T1000 (cell line): ENCODE data around the gene BPIFA1.

Source experiments
- DNase-seq: peaks from one replicate; lab custom pipeline; 2025; ENCODE audit warnings: mixed read lengths; lab: John Stamatoyannopoulos, UW

The BPIFA1 gene

DNA sequence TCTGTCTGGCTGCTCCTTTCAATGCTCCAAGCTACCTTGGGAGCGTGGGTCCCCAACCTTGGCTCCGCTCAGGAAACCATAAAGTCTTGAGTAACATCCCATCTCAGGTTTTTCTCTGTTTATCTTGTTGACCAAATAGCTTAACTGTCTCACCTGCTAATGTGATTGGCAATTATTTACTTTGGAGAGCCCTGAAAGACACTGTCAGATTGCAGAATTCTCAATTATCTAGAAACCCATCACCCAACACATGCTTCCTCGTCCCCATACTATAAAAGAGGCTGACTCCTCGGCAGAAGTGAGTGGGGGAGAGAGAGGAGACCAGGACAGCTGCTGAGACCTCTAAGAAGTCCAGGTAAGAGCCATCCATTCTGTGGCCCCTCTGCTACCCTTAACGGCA is at the start of gene BPIFA1:
BPIFA1 (plus strand) TSS at position 301 of the 400 bp plus-strand sequence. CDS start 1,716 bp downstream, outside the sequence.
- DNase-seq: no peak

DNA sequence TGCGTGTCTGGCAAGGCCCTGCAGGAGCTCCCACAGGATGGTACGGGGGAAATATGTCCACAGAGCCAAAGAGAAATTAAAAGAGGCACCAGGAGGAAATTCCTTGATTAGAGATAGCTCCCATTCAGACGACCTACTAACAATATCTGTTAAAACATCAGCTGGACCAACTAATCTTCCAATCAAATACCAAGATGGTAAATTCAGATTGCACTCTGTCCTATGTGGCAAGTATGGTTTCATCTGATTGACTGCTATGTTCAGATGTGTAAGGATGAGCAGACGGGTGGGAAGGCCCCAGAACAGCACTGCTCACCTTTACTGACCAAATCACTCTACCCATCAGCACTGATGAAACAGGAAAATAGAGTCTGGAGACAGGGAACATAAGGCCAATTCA is 48.3 kb upstream of the BPIFA1 start:
- no peak for DNase-seq

DNA sequence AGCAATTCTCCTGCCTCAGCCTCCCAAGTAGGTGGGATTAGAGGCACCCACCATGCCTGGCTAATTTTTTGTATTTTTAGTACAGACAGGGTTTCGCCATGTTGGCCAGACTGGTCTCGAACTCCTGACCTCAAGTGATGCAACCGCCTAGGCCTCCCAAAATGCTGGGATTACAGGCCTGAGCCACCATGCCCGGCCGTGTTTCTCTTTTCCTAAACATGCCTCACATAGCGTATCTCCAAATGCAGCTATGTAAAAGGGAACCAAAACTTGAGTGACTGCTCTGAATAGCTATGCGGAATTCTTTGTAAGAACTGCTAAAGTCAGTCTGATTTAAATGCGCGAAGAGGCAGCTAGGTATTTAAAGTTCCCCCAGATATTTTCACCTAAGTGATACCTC is 47.4 kb upstream of the BPIFA1 start:
- DNase-seq: no peak

DNA sequence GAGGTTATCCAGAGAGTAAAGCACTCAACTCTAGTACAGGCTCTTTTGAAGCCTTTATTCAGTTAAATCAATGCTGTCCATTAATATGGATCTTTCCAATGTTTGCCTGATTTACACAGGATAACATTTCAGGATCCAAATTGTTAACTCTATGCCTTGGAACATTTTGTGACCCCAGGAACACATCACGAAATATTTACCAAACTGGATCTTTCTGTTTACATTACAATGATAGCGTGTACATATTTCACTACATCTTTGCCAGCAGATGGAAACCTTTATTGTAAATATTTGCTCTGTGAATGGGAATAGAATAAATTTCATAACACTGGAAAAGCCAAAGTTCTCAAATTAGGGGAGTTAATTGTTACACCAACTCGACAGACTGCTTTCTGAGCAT is 44.3 kb upstream of the BPIFA1 start:
- no peak for DNase-seq

DNA sequence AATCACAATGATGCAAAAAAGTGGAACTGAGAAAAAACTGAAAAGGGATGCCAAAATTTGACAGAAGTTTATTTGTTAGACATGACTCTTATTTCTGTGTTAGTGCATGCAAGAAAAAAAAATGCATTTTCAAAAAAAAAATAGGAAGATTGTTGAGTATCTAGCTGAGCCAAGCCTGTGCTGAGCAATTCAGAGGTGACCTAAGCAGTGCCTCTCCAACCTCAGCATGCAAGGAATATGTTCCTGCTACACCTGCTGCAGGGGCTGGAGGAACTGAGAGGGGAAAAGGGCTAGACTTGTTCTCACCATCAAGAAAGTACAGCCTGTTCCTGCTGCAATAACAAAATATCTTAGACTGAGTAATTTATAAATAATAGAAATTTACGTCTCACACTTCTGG is 43.8 kb upstream of the BPIFA1 start:
- DNase-seq: no peak

DNA sequence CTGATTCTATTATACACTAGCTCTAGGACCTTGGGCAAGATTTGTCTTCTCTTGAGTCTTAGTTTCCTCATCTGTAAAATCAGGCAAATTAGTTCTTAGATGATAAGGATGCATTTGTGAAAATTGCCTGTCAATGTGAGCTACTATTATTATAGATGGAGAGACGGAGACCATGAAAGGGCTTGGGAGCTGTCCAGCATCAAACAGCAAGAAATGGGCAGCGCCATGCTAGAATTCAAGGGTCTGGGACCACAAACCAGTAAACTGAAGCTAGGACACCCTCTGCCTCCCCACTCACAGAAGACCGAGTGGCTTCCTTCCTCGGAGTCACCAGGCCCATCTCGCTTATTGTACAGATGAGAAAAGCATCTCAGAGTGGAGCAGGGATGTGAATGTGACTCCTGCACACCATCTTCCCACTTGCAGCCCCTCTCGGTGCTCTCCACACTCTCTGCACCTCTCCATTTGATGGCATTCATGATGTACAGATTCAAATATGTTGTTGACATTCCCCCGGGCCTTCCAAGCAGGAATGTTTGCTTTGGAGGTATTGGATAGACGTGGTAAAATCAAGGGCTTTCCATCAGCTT is 42.8 kb upstream of the BPIFA1 start:
- no peak for DNase-seq

DNA sequence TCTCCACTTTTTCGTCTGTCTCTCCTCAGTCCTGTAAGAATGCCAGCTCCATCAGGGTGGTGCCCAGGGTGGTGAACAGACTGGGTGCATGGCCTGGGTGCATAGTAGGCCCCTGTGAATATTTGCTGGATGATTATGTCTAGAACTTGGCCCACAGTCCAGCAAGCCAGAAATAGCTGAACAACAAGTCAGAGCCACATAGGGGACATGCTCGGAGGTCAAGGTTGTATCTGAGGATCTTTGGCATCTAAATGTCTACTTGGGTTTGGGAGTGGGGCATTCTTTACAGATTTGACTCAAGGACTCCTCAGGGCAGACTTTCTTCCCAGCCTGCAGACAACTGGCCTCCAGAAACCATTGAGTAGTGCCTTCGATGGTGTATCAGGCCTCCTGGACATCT is 36.8 kb upstream of the BPIFA1 start:
- no peak for DNase-seq

DNA sequence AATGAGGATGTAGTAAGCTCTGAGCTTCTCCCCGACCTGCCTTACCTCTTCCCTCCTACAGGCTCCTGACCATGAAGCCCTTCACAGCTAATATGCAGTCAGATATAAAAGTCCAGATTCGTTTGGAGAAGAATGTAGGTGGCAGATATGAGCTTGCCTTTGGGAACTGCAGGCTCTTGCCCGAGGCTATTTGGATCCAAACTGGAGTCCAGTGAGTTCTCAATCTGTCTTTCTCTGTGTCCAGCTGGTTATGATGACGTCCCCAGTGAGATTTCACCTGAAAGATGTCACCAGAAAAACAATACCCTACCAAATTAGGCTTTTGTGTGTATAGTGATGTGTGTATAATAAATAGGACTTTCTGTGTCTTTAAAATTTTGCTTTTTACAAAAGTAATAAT is 33.3 kb upstream of the BPIFA1 start:
- no peak for DNase-seq

DNA sequence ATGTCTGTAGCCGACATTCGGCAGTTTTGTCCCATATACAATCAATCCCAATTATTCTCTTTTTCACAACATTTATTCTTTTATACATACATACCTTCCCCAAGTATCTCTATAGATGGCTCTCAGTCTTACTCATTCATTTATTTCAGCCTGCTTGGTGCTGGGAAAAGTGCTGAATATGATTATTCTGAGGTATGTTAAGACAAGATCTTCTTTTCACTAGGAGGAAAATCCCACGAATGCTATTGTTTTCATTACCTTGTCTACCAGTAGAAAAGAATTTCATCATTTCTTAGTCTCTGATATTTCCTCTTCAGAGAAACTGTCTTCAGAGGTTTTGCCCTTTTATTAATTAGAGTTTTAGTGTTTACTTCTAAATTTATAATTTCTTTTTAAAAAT is 32.4 kb upstream of the BPIFA1 start:
- no peak for DNase-seq

DNA sequence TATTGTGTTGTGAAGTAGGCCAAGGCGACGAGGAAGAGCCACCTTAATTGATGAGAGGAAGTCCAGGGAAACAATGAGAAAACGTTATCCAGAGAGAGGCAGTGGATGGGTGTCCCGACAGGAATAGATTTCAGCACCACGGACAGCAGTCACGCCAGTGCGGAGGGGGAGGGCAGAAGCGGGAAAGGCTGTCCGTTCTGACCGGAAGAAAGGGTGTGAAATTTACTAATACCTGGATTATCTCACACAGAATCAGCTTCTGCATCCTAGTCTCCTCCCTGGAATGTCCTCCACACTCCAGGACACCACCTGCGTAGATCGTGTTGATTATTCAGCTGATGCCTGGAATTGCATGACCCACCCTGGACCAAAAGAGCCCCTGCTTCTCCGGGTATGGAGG is 26.0 kb upstream of the BPIFA1 start:
- no peak for DNase-seq

DNA sequence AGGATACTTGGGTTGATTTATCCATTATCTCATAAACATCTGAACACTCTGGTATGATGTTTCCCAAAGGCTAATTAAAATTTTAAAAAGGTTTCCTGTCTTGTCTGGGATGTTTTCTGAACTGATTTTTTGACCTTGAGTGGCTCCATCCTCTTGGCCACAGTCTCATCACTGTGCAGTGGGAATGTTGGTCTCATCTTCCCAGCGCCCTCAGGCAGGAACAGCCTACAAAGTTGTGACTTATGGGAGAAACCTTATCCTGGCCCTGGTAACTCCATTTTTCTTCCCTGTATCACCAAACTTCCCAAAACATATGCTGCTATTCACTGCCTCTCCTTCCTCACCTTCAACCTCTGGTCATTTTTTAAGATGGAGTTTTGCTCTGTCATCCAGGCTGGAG is 25.4 kb upstream of the BPIFA1 start:
- no peak for DNase-seq

DNA sequence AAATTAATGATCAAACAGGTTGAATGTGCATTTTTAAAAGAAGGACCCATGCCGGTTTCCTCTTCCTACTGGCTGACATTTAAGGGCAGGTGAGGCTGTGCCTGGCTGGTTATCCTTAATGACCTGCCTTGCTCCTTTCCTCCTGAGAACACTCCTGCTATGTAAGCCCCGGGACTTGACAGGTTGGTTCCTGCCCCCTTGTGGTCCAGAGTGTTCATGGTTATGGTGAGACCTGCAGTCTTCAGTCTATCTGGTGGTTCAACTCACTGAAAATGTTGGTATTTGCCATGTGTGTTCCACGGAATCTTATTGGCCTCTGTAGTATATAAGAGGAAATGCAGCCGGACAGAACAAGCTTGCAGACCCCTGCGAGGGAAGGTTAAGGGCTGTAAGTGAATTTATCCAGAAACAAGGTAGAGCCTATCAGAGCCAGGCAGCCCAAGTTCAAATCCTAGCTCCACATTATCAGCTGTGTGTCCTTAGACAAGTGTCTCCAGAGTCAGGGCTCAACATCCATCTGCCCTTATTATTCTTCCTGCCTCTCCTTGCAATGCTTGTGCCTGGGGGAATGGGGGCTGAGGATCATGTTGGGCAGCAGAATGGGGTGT is 23.9 kb upstream of the BPIFA1 start:
- DNase-seq: no peak

DNA sequence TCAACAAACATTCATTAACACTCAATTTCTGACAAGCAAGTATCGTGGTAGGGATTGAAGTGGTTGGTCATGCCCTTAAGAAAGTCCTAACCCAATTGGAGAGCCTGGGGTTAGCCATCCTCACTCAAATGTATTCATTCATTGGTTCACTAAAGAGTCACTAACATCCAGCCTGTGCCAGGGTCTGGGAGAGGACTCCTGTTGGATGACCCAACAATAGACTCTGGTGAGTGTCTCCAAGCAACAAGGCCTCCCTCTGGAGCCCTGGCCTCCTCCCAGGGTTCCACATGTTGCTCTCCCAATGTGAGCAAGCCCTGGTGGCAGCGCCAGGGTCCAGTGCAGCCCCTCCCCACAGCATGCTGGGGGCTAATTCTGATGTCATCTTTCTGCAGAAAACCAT is 18.7 kb upstream of the BPIFA1 start, which contains the start of gene BPIFA3:
BPIFA3 (plus strand) TSS at position 301 of the 400 bp plus-strand sequence. CDS start 185 bp downstream, outside the sequence.
- no peak for DNase-seq

DNA sequence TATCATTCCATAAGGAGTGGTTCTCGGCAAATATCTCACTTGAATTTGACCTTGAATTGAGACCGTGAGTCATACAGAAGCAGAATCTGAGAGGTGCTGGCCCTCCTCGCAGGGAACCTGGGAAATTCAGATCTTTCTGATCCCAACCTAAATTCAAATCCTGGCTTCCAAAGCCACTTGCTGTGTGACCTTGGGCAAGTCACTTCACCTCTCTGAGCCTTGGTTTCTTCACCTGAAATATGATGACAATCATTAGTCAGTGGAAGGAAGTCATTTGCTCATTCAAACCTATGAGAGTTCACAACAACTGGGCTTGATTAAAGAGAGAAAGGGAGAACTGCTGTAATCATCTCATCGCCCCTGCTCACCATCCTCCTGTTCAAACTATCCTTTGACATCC is 11.4 kb upstream of the BPIFA1 start:
- no peak for DNase-seq

DNA sequence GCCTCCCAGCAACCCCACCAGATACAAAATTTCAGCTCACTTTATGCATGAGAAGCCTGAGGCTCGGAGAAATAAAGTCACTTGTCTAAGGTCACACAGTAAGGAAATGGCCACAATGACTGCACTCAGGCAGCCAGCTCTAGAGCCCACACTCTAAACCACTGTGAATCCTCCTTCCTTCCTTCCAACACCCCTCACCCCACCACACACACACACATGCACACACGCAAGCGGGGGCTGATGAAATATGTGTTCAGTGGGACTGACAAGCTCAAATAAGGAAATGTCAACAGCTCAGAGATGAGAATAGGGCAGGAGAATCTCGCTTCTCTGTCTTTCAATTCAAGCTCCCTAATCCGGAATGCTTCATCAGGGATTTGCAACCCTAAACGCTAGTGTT is 6.0 kb upstream of the BPIFA1 start:
- DNase-seq: no peak

DNA sequence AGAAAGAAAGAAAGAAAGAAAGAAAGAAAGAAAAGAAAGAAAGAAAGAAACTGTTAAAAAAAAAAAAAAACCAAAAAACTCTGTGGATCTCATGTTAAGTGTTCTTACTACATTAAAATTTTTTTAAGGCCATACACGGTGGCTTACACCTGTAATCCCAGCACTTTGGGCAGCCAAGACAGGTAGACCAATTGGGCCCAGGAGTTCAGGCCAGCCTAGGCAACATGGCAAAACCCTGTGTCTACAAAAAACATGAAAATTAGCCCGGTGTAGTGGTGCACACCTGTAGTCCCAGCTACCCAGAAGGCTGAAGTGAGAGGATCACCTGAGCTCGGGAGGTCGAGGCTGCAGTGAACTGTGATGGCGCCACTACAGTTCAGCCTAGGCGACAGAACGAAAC is 4.6 kb upstream of the BPIFA1 start:
- DNase-seq: no peak

DNA sequence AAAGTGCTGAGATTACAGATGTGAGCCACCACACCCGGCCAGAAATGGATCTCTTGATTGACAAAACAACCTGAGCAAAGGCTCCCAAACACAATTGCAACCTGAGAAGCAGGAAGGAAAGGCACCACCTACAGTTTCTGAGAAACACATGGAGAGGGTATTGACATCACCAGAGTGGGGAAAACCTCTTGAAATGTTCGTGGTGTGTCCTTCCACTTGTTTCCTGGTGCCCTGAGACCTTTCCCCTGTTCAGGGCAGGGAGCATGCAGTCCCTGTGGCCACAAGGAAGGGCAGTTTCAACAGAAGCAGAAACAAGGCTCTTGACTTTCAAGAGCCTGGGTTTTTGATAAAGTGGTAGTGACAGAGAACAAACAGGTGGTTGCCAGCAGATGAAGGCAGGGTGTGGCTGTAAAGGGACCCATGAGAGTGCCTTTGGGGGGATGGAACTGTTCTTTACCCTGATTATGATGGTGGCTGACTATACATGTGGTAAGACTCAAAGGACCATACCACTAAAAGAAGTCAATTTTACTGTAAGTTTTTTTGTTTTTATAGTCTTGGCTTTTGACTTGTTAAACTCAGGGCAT is 3.2 kb upstream of the BPIFA1 start:
- DNase-seq: no peak

DNA sequence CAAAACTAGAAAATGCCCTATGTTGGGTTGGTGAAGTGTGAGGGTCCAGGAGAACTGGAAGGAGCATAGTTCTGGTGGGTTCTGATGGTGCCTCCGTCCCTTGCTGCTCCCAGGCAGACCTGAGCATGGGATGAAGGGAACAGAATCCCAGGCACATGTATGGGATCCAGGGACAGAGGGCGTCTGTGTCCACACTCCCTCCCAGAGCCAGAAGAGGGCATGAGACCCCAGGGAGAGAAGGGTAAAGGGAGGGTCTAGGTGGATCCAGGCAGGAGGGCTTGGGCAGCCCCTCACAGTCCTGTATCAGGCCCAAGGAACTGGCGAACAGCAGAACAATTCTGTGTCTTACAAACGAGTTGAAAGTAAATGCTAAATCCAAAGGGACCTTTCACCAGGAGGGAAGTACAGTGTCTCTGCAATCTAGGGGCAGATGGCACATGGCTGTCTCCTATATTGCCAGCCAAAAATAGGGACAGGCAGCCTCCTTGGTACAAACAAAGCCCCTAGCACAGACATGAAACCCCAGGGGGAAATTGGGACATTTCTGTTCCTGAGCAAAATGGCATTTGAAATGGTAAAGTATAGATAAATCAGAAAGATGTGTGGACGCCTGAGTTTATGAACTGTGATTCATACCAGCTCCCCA is 2.5 kb upstream of the BPIFA1 start:
- no peak for DNase-seq

DNA sequence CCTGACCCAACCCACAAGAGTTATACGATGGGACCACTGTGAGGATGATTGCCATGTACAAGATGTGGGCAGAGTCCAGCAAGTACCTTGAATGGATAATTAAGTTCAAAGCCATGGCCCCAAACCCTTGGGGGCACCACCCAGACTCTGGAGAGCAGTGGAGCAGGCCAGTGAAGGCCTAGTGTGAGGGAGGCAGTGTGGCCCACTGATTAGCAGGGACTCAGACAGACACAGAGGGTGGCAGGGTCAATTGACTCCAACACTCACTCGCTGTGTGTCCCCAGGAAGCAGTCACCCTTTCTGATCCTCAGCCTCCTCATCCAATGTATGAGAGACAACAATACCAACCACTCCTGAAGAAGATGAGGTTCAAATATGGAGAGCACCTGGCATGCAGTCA is 1.7 kb upstream of the BPIFA1 start:
- DNase-seq: no peak

DNA sequence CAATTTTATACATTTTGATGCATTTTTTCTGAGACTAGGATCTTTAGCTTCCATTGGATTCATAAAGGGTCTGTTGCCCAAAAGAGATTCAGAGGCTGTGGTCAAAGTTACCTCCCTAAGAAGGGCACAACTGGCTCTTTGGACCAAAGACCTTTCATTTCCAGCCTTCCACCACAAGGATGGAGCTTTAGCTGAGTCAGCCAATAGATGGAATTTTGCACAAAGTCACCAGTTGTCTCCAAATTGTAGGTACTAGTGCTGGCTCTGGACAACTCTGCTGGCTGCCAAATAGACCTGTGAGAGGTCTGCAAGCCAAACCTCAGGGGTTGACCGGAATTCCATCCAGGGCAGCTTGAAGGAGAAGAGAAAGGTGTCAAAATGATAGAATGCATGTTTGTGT is 555 bp downstream of the BPIFA1 start:
- no peak for DNase-seq

DNA sequence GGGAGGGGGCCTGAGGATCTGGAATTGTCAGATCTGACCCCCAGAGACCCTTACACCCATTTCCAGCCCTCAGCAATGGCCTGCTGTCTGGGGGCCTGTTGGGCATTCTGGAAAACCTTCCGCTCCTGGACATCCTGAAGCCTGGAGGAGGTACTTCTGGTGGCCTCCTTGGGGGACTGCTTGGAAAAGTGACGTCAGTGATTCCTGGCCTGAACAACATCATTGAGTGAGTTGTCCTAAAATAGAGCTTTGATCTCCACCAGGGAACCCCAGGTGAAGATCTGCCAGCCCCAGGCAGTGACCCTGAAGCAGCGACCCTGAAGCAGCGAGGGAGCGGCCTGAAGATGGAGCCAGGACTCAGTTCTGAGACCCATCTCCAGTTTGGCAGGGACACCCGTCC is 2.2 kb downstream of the BPIFA1 start:
- DNase-seq: no peak

DNA sequence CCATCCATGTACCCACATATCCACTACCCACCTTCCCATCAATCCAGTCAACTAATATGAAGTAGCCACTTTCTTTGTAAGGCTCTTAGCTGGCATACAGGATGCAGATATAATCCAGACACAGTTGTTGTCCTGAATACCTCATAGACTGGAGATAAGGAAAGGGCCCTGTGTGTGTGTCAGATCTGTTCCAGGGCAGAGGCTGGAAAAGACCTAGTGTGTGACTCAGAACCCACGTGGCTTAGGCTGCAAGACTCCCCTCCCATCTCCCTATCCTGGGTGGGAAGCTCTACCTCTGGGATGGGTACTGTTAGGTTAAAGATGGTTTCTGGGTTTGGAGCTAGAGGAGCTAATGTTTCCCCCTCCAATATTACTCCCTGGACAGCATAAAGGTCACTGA is 3.6 kb downstream of the BPIFA1 start:
- DNase-seq: no peak

DNA sequence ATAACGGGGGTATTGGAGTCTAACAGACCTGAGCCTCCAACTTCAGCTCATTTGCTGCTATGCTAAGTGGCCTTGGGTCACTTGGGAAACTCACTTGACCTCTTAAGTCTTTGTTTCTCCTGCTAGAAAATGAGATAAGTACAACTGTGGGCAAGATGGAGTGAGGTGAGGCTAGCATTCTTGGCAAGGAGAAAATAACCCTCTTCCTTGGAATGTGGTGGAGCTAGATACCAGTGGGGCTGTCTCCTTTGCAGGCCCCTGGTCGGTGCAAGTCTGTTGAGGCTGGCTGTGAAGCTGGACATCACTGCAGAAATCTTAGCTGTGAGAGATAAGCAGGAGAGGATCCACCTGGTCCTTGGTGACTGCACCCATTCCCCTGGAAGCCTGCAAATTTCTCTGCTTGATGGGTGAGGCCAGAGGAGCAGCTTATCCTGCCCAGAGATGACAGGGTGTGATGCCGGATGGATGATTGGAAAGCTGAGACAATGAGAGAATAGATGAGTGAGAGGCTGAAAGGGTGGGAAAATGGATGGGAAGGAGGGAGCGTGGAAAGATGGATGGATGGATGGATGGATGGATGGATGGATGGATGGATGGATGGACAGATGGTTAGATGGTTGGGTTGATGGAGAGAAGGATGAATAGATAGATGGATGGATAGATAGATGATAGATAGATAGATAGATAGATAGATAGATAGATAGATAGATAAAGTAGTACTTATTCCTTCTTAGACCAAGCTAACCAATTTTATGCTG is 4.4 kb downstream of the BPIFA1 start:
- DNase-seq: no peak
